AG08395 (cell line): ENCODE results near the gene HSPA12B.

Experiments used
- DNase-seq: peaks from one replicate; pipeline ENCODE4 v3.0.0; 2012; ENCODE audit warnings: mixed read lengths, low spot score

Gene HSPA12B

GRCh38 chr20:3705491-3705969 is 27.0 kb upstream of the HSPA12B start:
- no peak for DNase-seq

GRCh38 chr20:3705970-3706739 is 26.3 kb upstream of the HSPA12B start:
- no peak for DNase-seq

GRCh38 chr20:3706774-3707507 is 25.5 kb upstream of the HSPA12B start:
- DNase-seq = peak; percentile 70

- DNase-seq = no peak
Observed at GRCh38 chr20:3707508-3707899, 25.0 kb upstream of the HSPA12B start.

GRCh38 chr20:3710011-3710466 is 22.4 kb upstream of the HSPA12B start:
- no peak for DNase-seq

- DNase-seq = peak; percentile 79
Observed at GRCh38 chr20:3710703-3711483, 21.6 kb upstream of the HSPA12B start.

- DNase-seq = no peak
Observed at GRCh38 chr20:3711484-3711941, 21.0 kb upstream of the HSPA12B start.

- no peak for DNase-seq
Observed at GRCh38 chr20:3712279-3712873, 20.1 kb upstream of the HSPA12B start, which contains the start of gene SIGLEC1. Gene SIGLEC1 (minus strand): TSS chr20:3712600. CDS start chr20:3707128, 5,472 bp downstream.

- no peak for DNase-seq
Observed at GRCh38 chr20:3714092-3714491, 18.4 kb upstream of the HSPA12B start.

- peak; percentile 64 for DNase-seq
Observed at GRCh38 chr20:3716195-3716834, 16.2 kb upstream of the HSPA12B start.

- no peak for DNase-seq
Observed at GRCh38 chr20:3719046-3719445, 13.4 kb upstream of the HSPA12B start.

GRCh38 chr20:3720068-3720467 is 12.4 kb upstream of the HSPA12B start:
- no peak for DNase-seq

- DNase-seq = no peak
Observed at GRCh38 chr20:3720626-3721025, 11.9 kb upstream of the HSPA12B start.

- DNase-seq = no peak
Observed at GRCh38 chr20:3721912-3722311, 10.6 kb upstream of the HSPA12B start.

- DNase-seq = no peak
Observed at GRCh38 chr20:3723284-3723683, 9.2 kb upstream of the HSPA12B start.

- no peak for DNase-seq
Observed at GRCh38 chr20:3724356-3724755, 8.1 kb upstream of the HSPA12B start.

- peak; percentile 69 for DNase-seq
Observed at GRCh38 chr20:3727401-3728021, 5.0 kb upstream of the HSPA12B start.

- DNase-seq = no peak
Observed at GRCh38 chr20:3728354-3728753, 4.1 kb upstream of the HSPA12B start.

GRCh38 chr20:3728876-3729275 is 3.6 kb upstream of the HSPA12B start:
- no peak for DNase-seq

GRCh38 chr20:3729378-3729777 is 3.1 kb upstream of the HSPA12B start:
- no peak for DNase-seq
